GM19238 (cell line): ENCODE results near the gene HSPA12A.

ENCODE experiments used
- DNase-seq: peaks from one replicate; pipeline ENCODE4 v3.0.0; 2011; ENCODE audit warnings: low spot score; ENCODE audit not compliant: insufficient read length

Gene HSPA12A

GRCh38 chr10:116771101-116771958 lies 29.0 kb upstream of the HSPA12A start:
- DNase-seq = no peak

DNA sequence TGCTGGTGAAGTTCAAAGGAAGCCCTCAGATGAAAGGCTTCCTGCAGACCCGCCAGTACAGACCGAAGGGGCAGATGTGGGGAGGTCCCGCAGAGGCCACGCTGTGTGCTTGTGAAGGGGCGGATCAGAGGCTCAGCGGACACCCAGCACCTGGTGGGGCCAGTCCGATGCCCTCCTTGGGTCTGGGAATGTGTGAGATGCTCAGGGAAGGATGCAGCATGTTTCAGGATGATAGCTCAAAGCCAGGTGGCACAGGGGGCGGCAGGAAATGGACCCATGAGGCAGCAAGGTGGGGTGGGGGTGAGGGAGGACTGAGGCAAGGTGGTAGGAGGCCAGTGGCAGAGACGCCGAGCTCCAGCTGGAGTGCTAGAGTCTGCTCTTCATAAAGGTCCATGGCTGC lies 27.9 kb upstream of the HSPA12A start:
- DNase-seq = no peak

DNA sequence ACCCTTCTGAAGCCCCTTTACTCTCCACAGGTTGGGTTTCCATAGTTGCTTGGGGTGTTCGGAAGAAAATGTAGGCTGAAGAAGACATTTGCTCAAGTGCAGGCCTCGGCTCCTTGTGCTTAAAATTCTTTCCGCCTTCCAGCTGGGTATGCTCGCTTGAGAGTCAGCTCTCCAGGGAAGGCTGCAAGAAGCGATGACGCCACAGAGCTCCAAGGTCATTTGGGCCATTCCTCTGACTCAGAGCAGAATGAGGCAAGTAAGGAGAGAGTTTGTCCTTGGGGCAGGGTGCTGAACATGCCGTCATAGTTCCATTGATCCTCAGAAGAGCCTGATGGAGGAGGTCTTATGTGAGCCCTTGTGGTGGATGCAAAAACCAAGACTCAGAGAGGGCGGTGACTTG lies 27.4 kb upstream of the HSPA12A start:
- DNase-seq = no peak

DNA sequence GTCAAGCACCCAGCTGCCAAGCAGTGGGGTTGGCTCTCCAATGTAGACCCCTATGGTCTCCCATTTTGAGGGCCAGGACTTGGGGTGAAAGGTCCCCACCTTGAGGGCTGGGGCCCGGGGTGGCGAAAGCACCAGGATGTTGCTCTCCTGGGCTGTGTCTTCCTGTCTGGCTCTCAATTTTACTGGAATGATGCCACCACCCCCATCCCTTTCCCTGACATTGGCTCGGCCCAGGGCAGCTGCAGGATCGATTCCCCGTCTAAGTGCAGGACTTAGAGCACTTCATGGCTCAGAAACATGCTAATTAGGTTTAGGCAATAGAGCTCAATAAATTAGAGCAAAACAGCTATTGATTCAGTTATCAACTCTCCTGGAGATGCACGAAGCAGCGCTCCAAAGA lies 27.0 kb upstream of the HSPA12A start:
- DNase-seq = no peak

DNA sequence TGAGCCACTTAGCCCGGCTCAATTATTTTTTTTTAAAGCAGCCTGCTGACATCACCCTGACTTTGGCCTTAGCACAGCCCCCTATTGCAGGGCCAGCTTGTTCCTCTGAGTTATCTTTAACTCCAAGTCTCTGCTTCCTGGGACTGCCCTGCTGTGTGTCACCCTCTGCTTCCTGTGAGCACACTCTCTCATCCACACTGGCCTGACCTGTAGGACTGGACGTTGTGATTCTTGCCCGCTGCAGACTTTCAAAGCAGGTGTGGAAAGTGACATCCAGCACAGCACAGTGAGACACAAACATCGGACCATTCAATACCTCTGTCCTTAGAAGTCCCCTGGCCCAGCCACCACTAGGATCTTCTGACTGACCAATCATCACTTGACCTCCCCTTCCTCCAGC lies 26.4 kb upstream of the HSPA12A start:
- no peak for DNase-seq

GRCh38 chr10:116766837-116767634 lies 24.7 kb upstream of the HSPA12A start:
- DNase-seq = no peak

DNA sequence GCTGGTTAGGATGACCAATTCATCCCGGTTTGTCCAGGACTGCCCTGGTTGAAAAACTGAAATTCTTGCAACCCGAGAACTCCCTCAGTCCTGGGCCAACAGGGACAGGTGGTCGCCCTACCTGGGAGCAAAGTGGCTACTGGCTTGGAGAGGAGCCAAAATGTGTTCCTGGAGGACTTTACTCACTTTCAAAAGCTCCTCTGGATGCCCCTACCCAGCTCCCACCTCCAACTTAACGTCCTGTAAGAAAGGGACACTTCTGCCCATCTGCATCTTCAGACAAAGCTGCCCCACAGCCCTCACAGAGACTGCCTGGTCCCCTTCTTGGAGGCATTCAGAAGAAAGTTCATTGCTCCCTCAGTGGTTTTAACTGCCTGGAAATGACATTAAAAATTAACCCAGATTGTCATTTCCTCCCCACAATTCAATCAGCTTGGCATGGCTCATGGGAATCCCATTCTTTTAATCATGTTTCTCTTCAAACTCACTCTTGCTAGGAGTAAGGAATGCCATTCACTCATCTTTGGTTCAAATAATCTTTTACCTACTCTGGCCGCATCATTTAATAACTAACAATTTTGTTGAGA lies 24.0 kb upstream of the HSPA12A start:
- DNase-seq = no peak

- DNase-seq = no peak
Measured at GRCh38 chr10:116765648-116766081, 23.3 kb upstream of the HSPA12A start.

DNA sequence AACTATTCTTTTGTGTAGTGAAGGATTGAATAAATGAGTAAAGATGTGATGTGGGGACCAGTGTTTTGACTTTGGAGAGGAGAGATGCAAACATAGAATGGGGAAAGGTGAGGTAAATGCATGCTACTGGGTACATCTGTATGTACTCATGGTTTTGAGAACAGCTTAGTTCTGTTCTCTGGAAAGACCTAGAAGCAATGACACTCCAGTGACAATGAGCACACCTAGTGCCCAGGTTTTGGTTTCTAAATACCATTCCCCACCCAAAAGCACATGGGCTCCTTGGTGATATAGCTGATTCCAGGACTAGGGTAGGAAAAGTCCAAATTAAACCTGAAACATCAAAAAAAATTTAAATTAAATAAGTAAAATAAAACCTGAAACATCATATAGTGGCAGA lies 22.6 kb upstream of the HSPA12A start:
- DNase-seq = no peak

DNA sequence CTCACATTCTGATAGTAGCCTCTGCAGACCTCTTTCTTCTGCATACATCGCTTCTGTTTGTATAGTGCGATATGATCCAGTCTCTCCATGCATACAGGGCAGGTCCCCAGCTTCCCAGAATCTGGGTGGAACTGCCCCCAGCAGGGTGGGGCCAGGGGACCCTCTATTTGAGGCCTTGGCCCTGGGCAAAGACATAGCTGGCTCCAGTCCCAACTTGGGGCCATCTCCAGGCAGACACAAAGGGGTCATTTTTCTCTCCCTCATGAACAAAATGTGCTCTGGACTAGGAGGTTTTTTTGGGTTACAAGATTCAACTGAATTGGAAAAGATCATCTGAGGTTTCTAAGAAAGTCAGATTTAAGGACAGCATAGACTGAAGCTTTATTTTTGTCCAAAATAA lies 21.1 kb upstream of the HSPA12A start:
- no peak for DNase-seq

DNA sequence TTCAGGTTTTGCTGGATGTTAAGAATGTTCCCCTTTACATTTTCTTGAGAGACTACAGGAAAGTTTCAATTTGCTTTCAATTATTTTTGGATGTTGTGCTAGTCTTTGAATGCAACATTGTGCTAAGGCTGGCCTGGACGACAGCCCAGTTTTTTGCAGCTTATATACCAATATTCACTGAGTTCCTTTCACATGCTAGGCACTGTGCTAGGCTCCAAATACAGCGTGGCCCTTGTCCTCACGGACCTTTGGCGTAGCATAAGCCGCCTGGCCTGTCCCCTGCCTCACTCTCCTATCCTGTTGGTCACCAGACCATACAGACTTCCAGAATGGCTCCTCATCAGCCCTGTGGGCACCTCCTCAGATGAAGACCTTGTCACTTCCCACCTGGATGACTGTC lies 19.5 kb upstream of the HSPA12A start:
- DNase-seq = no peak

DNA sequence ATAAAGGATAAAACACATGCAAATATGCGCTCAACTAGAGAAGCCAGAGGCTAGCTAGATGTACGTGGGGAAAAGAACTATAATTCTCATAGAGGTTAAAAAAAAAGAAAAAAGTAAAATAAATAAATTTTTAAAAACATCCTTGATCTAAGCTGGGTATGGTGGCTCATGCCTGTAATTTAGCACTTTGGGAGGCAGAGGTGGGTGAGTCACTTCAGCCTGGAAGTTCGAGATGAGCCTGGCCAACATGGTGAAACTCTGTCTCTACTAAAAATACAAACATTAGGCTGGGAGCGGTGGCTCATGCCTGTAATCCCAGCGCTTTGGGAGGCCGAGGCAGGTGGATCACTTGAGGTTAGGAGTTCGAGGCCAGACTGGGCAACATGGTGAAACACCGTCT lies 18.6 kb upstream of the HSPA12A start:
- no peak for DNase-seq

- DNase-seq = no peak
Measured at GRCh38 chr10:116757246-116757645, 14.9 kb upstream of the HSPA12A start.

DNA sequence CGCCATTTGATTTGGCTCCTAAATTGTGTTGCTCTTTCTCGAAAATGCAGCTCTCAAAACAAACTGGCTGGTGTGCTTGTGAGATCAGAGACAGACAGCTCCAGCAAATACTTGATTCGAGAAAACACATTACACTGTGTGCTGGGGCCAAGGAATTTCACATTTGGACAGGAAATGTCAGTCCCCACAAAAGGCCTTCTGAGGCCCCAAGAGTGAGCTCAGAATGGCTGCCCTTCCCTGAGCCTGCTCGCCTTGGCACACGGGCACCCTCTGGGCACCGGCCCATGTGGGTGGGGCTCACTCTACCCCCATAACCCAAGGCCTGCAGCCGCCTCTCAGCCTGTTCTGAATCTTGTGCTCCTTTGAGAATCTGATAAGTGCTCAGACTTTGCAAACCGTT lies 13.9 kb upstream of the HSPA12A start:
- DNase-seq = no peak

- no peak for DNase-seq
Measured at GRCh38 chr10:116753759-116754158, 11.4 kb upstream of the HSPA12A start.

DNA sequence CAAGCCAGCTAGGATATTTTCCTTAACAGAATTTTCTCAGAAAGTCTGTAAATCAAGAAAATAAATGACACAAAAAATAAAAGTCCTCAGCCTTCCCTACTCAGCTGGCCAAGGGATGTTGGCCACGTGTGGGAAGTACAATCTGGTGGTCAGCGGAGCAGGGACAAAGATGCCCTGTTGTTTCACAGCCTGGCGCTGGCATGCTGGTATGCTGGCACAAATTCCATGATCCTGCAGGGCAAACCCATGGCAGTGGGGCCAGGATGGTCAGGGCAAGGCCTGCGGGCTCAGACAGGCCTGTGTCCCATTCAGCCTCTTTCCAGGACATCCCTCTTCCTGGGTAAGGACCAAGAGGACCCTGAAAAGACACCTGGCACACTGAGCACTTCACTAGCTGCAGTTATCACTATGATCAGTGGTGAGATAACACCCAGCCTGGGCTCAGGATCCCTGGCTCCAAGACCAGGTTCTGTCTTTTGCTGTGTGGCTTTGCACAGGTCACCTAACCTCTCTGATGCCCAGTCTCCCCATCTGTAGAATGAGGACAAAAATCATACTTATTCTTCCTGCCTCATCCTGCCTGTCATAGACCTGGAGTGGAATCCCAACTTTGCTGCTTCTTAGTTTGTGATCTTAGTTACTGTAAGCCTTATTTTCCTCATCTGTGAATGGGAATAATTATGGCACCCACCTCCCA lies 10.8 kb upstream of the HSPA12A start:
- DNase-seq = no peak

DNA sequence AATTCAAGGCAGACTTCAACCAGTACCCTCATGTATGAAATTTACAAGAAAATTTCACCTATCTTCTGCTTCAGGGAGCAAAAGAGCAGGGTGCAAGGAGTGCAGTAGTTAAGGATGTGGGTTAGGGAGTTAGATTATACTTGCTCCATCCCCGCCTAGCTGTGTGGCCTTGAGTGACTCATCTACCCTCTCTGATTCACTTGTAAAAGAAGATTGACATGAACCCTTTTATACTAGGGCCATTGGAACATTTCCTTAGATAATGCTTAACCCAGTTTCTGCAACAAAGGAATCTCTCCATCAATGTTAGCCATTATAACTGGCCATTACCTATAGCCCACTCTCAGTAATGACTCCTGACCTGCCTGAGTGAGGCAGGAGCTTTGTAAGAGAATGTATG lies 10.2 kb upstream of the HSPA12A start:
- DNase-seq = no peak

- no peak for DNase-seq
Measured at GRCh38 chr10:116748471-116748870, 6.1 kb upstream of the HSPA12A start.

DNA sequence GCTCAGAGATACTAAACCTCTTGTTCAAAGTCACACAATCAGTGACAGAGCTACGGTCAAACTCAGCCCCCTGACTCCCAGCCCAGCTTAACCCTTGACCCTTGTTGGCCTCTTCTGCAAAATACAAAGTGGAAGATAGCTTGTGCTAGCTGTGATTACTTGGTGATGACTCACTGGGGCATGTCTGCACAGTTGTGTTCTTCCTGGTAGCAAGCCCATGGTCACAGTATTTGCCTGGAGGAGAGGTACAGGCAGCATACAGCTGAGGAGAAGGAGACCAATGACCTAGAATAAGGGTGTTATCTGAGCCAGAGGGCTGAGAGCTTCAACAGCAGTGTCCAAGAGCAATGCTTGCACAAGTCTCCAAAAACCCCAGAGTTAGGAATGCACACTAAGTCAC lies 5.7 kb upstream of the HSPA12A start:
- no peak for DNase-seq

- no peak for DNase-seq
Measured at GRCh38 chr10:116747325-116747724, 5.0 kb upstream of the HSPA12A start.

GRCh38 chr10:116744885-116745284 lies 2.5 kb upstream of the HSPA12A start:
- no peak for DNase-seq
